Measurements from ENCODE around the gene MAGIX.

DNA sequence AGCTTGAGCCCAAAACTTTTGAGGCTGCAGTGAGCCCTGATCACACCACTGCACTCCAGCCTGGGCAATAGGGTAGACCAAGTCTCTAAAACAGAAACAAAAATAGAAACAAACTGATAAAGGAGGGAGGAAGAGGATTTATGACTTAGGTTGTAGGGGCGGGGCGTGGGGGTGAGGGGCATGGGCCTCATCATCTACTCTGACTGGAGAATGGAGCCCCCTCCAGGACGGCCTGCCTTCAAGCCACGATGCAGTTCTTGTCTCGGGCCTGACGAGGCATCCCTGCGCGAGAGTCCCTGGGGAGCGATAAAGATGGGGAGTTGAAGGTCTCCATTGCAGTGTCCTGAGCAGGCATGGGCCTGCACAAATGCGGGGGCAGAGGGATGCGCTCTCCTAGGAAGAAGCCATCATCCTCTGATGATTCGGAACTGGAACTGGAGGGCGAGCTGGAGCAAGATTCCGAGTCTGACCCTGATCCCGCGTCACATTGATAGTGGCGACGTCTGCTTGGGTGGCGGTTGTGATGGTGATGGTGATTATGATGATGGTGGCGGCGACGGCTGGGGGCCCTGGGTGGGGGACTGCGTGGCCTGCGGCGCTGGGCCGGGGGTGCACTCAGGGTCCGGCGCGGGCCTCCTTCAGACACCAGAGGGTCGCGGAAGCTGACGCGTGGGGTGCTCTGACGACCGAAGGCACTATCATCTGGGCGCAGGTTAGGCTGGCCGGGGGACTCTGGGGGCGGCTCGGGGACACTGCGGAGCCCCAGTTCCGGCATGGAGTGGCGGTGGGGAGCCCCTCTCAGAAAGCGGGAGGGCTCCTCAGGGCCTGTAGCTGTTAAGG is 13.1 kb downstream of the MAGIX start:
- no peak for TF ChIP-seq CTCF (IDR thresholded peaks at IDR 0.05)
- TF ChIP-seq POLR2A (IDR thresholded peaks at IDR 0.05), result no peak
- TF ChIP-seq EP300 (IDR thresholded peaks at IDR 0.05), result no peak

All from tibial nerve (tissue), 4 donors.